PC-9 (cell line): ENCODE results near the gene MAVS. TPM values are rescaled to one million over a fixed set of nuclear protein-coding genes. Genes with fewer than 3 reads are reported as not detected.
A peak's percentile ranks its signal among the peaks of the same experiment; 100 is the strongest.

Experiments used
- BruUV-seq: library from RNA; stranded (reverse); fragments of 400-500 nt; replicated peaks from 2 replicates; lab custom pipeline; 2021; lab: Mats Ljungman, UMichigan
- CTCF ChIA-PET: fragments of 300-600 bp; sonication (Branson Sonifier 250); formaldehyde crosslinking; loops from one replicate; lab custom pipeline; 2022; ENCODE audit warnings: antibody characterized with exemption; lab: Charles Lee
- POLR2A ChIA-PET: fragments of 300-600 bp; sonication (Branson Sonifier 250); formaldehyde crosslinking; loops from one replicate; lab custom pipeline; 2022; ENCODE audit warnings: antibody characterized with exemption; ENCODE audit not compliant: unreplicated experiment; lab: Charles Lee
- DNase-seq, 2 experiments: peaks; one replicate each; pipeline versions ENCODE4 v3.0.0 to v3.0.0-alpha.2; 2015 to 2022; ENCODE audit warnings: mixed read lengths in 1 of 2
- H2AFZ ChIP-seq: fragments of 200-600 bp; sonication (generic); 2 replicates; pipeline ENCODE4 v1.8.1; 2017; ENCODE audit warnings: antibody characterized with exemption
- H3F3A ChIP-seq: fragments of 200-600 bp; sonication (generic); 2 replicates; pipeline ENCODE4 v1.8.1; 2017; ENCODE audit warnings: antibody characterized with exemption, mild to moderate bottlenecking, low read depth; ENCODE audit not compliant: insufficient read depth
- H3K27ac ChIP-seq: fragments of 200-600 bp; sonication (generic); 2 replicates; pipeline ENCODE4 v1.6.1; 2016; ENCODE audit warnings: mixed run types
- H3K27me3 ChIP-seq: fragments of 200-600 bp; sonication (generic); 2 replicates; pipeline ENCODE4 v1.6.1; 2016; ENCODE audit warnings: low read depth, mixed run types; ENCODE audit not compliant: insufficient read depth
- H3K36me3 ChIP-seq: fragments of 200-600 bp; sonication (generic); 2 replicates; pipeline ENCODE4 v1.6.1; 2016; ENCODE audit warnings: low read depth, mixed run types
- H3K4me1 ChIP-seq: fragments of 200-600 bp; sonication (generic); replicated peaks from 2 replicates; pipeline ENCODE4 v1.6.1; 2016; ENCODE audit warnings: mixed run types; ENCODE audit not compliant: insufficient read depth
- H3K4me2 ChIP-seq: fragments of 200-600 bp; sonication (generic); 2 replicates; pipeline ENCODE4 v1.6.1; 2017; ENCODE audit warnings: mixed run types
- H3K4me3 ChIP-seq: fragments of 200-600 bp; sonication (generic); 2 replicates; pipeline ENCODE4 v1.6.1; 2016; ENCODE audit warnings: mixed run types
- H3K79me2 ChIP-seq: fragments of 200-600 bp; sonication (generic); 2 replicates; pipeline ENCODE4 v1.6.1; 2017; ENCODE audit warnings: low read depth, mixed run types
- H3K9me2 ChIP-seq: fragments of 200-600 bp; sonication (generic); 2 replicates; pipeline ENCODE4 v1.8.1; 2017; ENCODE audit warnings: mild to moderate bottlenecking; ENCODE audit not compliant: insufficient read depth
- H3K9me3 ChIP-seq: fragments of 200-600 bp; sonication (generic); 2 replicates; pipeline ENCODE4 v1.8.1; 2016; ENCODE audit warnings: low read depth; ENCODE audit not compliant: insufficient read depth
- H4K20me1 ChIP-seq: fragments of 200-600 bp; sonication (generic); 2 replicates; pipeline ENCODE4 v1.8.1; 2017; ENCODE audit not compliant: insufficient read depth
- CTCF ChIP-seq: fragments of 200-600 bp; sonication (generic); conservative IDR thresholded peaks from 2 replicates; pipeline ENCODE4 v1.6.1; 2017; ENCODE audit warnings: mixed run types, antibody characterized with exemption, mild to moderate bottlenecking, moderate library complexity
- EZH2 ChIP-seq: fragments of 200-600 bp; sonication (generic); IDR thresholded peaks from 2 replicates; pipeline ENCODE4 v1.8.0; 2017; ENCODE audit warnings: antibody characterized with exemption, low read depth
- intact Hi-C: fragments of 100-400 bp; cut with micrococcal nuclease; formaldehyde crosslinking; loops from one replicate; pipeline ENCODE4 v1.10.0; 2022; ENCODE audit not compliant: unreplicated experiment
- total RNA-seq: library from RNA; stranded (reverse); gene quantifications from 2 replicates; pipeline ENCODE4 v1.2.3, GENCODE V29; 2021

MAVS gene
- total RNA-seq, 1 experiment from 2014 or later = 61.3 TPM

- intact Hi-C loops = no loop called here
- Histone ChIP-seq H3K4me3 (no peak overlapping the region), H3K4me1 (peaks cover 15% of the 10 kb centered on the region), H3K79me2 (peaks cover 17% of the 10 kb centered on the region), H3K9me2 (no peaks in the 10 kb centered on the region), H3K36me3 (no peaks in the 10 kb centered on the region), H2AFZ (no peak overlapping the region), H3K27ac (no peak overlapping the region), H3K27me3 (no peaks in the 10 kb centered on the region), H4K20me1 (no peaks in the 10 kb centered on the region), H3K9me3 (no peaks in the 10 kb centered on the region), H3F3A (no peaks in the 10 kb centered on the region), H3K4me2 (peak overlapping the region; percentile 79; the same call in 1 of the 2 replicates)
- TF ChIP-seq EZH2 (no peak), CTCF (no peak)
- DNase-seq = no peak
- POLR2A ChIA-PET = no interaction called here
- CTCF ChIA-PET = no interaction called here
- TSS peak; percentile 44 for BruUV-seq
Observed at GRCh38 chr20:3798373-3798768, 48.3 kb upstream of the MAVS start.

GRCh38 chr20:3798908-3799248, 47.8 kb upstream of the MAVS start:
- H2AFZ ChIP-seq = no peak overlapping the region
- peaks cover 17% of the 10 kb centered on the region for H3K79me2 ChIP-seq
- DNase-seq = no peak
- BruUV-seq = no TSS peak
- H3K36me3 ChIP-seq = no peaks in the 10 kb centered on the region
- H3K4me1 ChIP-seq = peaks cover 15% of the 10 kb centered on the region
- no peaks in the 10 kb centered on the region for H3K9me3 ChIP-seq
- TF ChIP-seq CTCF (no peak), EZH2 (no peak)
- no peak overlapping the region for H3K4me2 ChIP-seq
- H3F3A ChIP-seq = no peaks in the 10 kb centered on the region
- ChIA-PET POLR2A (no interaction called here), CTCF (no interaction called here)
- H3K4me3 ChIP-seq = no peak overlapping the region
- H4K20me1 ChIP-seq = no peaks in the 10 kb centered on the region
- H3K27ac ChIP-seq = no peak overlapping the region
- no peaks in the 10 kb centered on the region for H3K9me2 ChIP-seq
- intact Hi-C loops = no loop called here
- H3K27me3 ChIP-seq = no peaks in the 10 kb centered on the region

GRCh38 chr20:3800256-3800877, 46.3 kb upstream of the MAVS start:
- POLR2A ChIA-PET = no interaction called here
- H3K27ac ChIP-seq = no peak overlapping the region
- intact Hi-C loops = no loop called here

More at GRCh38 chr20:3800256-3800877, 46.3 kb upstream of the MAVS start:
- Histone ChIP-seq H2AFZ (no peak overlapping the region), H3F3A (0 out of 2 replicates have a peak, but pooled peaks cover 2% of the 10 kb centered on the region), H3K4me1 (peaks cover 20% of the 10 kb centered on the region), H3K36me3 (no peaks in the 10 kb centered on the region), H4K20me1 (no peaks in the 10 kb centered on the region), H3K9me3 (no peaks in the 10 kb centered on the region), H3K4me3 (no peak overlapping the region), H3K27me3 (no peaks in the 10 kb centered on the region), H3K79me2 (peaks cover 16% of the 10 kb centered on the region), H3K9me2 (no peaks in the 10 kb centered on the region), H3K4me2 (no peak overlapping the region)
- CTCF ChIA-PET = no interaction called here
- no peak for TF ChIP-seq CTCF
- TF ChIP-seq EZH2 = no peak
- DNase-seq = no peak
- no TSS peak for BruUV-seq
